ENCODE measurements around the gene KRTAP10-9. TPM values are rescaled to one million over a fixed set of nuclear protein-coding genes. Genes with fewer than 3 reads are reported as not detected.
A peak's percentile ranks its signal among the peaks of the same experiment; 100 is the strongest.
"Not testable (repeated sequence)": the region's sequence is repeated elsewhere in the genome, so short reads cannot be mapped to it uniquely, and the experiment has no call there.

Gene KRTAP10-9
- total and polyA plus RNA-seq, 2 experiments from 2014 or later: not detected

- no peaks in the 10 kb centered on the region for H3K36me3 ChIP-seq
- no peaks in the 10 kb centered on the region for H3K27me3 ChIP-seq
- no peak for DNase-seq (ENCODE audit: low read depth in 1 of 2, low spot score in 1 of 2)
- H3K27ac ChIP-seq: no peak overlapping the region
- no peak overlapping the region for H3K4me3 ChIP-seq
- peaks cover 15% of the 10 kb centered on the region for H3K4me1 ChIP-seq (ENCODE audit: low read depth)
- no peak for TF ChIP-seq CTCF (IDR thresholded peaks at IDR 0.05; ENCODE audit: low read depth, low read length)
- H3K9me3 ChIP-seq (ENCODE audit: low read depth): no peaks in the 10 kb centered on the region
These were observed 37.8 kb upstream of the KRTAP10-9 start for GRCh38 chr21:44589094-44589493.

GRCh38 chr21:44589586-44590305 lies 37.1 kb upstream of the KRTAP10-9 start:
- DNase-seq (ENCODE audit: low read depth in 1 of 2, low spot score in 1 of 2): no peak

GRCh38 chr21:44590311-44590721 lies 36.6 kb upstream of the KRTAP10-9 start:
- H3K27me3 ChIP-seq: no peaks in the 10 kb centered on the region
- no peak overlapping the region for H3K27ac ChIP-seq
- no peak for DNase-seq (ENCODE audit: low read depth in 1 of 2, low spot score in 1 of 2)
- TF ChIP-seq CTCF (IDR thresholded peaks at IDR 0.05; ENCODE audit: low read depth, low read length): no peak
- H3K4me1 ChIP-seq (ENCODE audit: low read depth): peaks cover 18% of the 10 kb centered on the region
- H3K9me3 ChIP-seq (ENCODE audit: low read depth): no peaks in the 10 kb centered on the region
- H3K36me3 ChIP-seq: no peaks in the 10 kb centered on the region
- H3K4me3 ChIP-seq: no peak overlapping the region

More at GRCh38 chr21:44589586-44590305, 37.1 kb upstream of the KRTAP10-9 start:
- TF ChIP-seq CTCF (IDR thresholded peaks at IDR 0.05; ENCODE audit: low read depth, low read length): no peak
- H3K9me3 ChIP-seq (ENCODE audit: low read depth): no peaks in the 10 kb centered on the region
- no peak overlapping the region for H3K27ac ChIP-seq
- peaks cover 18% of the 10 kb centered on the region for H3K4me1 ChIP-seq (ENCODE audit: low read depth)
- H3K4me3 ChIP-seq: no peak overlapping the region
- no peaks in the 10 kb centered on the region for H3K36me3 ChIP-seq
- H3K27me3 ChIP-seq: no peaks in the 10 kb centered on the region

GRCh38 chr21:44590897-44591800 lies 35.7 kb upstream of the KRTAP10-9 start:
- H3K27ac ChIP-seq; DNase-seq (ENCODE audit: low read depth in 1 of 2, low spot score in 1 of 2); H3K27me3 ChIP-seq: not testable (repeated sequence)

GRCh38 chr21:44591801-44592130 lies 35.1 kb upstream of the KRTAP10-9 start:
- not testable (repeated sequence) for H3K27me3 ChIP-seq; H3K27ac ChIP-seq; H3K9me3 ChIP-seq (ENCODE audit: low read depth); DNase-seq (ENCODE audit: low read depth in 1 of 2, low spot score in 1 of 2); H3K36me3 ChIP-seq; H3K4me3 ChIP-seq
- H3K4me1 ChIP-seq (ENCODE audit: low read depth): peaks cover 18% of the 10 kb centered on the region

More at GRCh38 chr21:44590897-44591800, 35.7 kb upstream of the KRTAP10-9 start:
- H3K36me3 ChIP-seq; H3K4me3 ChIP-seq; H3K9me3 ChIP-seq (ENCODE audit: low read depth): not testable (repeated sequence)
- H3K4me1 ChIP-seq (ENCODE audit: low read depth): peaks cover 18% of the 10 kb centered on the region

GRCh38 chr21:44592446-44593311 lies 34.2 kb upstream of the KRTAP10-9 start, which contains the start of gene KRTAP10-6:
Gene KRTAP10-6 (minus strand): TSS chr21:44592505. CDS start chr21:44592484, 21 bp downstream.
- Histone ChIP-seq H3K27ac (peak within 1 kb of the TSS; percentile 64), H3K36me3 (no peaks in the 10 kb centered on the region), H3K4me1 (ENCODE audit: low read depth) (peaks cover 18% of the 10 kb centered on the region), H3K4me3 (no peak within 1 kb of the TSS), H3K27me3 (no peaks in the 10 kb centered on the region), H3K9me3 (ENCODE audit: low read depth) (no peaks in the 10 kb centered on the region)
- DNase-seq (ENCODE audit: low read depth in 1 of 2, low spot score in 1 of 2): no peak
- TF ChIP-seq CTCF (IDR thresholded peaks at IDR 0.05; ENCODE audit: low read depth, low read length): no peak
